Measurements from ENCODE around the gene ETV7.

The ETV7 gene

DNA sequence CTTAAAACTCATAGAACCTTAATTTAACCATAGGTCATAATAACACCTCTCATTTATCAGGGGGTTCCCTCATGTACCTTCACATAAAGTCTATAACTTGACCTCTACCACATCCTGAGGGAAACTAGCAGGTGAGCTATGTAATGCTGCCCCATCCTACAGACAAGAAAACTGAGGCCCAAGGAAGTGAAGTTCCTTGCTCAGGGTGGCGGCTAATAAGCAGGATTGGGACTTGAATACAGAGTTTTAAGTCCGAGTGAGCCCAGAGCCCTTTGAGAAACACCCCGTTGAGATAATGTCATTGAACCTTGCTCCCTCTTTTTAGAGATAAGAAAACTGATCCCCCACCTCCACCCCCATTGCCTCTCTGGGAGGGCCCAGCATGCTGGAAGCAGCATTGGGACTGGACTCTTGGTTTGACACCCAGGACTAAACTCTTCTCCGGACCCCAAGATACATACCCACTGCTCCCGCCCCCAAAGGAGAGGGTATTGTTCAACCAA lies 51.2 kb downstream of the ETV7 start:
- DNase-seq: no peak
- TF ChIP-seq, protein P1, sequence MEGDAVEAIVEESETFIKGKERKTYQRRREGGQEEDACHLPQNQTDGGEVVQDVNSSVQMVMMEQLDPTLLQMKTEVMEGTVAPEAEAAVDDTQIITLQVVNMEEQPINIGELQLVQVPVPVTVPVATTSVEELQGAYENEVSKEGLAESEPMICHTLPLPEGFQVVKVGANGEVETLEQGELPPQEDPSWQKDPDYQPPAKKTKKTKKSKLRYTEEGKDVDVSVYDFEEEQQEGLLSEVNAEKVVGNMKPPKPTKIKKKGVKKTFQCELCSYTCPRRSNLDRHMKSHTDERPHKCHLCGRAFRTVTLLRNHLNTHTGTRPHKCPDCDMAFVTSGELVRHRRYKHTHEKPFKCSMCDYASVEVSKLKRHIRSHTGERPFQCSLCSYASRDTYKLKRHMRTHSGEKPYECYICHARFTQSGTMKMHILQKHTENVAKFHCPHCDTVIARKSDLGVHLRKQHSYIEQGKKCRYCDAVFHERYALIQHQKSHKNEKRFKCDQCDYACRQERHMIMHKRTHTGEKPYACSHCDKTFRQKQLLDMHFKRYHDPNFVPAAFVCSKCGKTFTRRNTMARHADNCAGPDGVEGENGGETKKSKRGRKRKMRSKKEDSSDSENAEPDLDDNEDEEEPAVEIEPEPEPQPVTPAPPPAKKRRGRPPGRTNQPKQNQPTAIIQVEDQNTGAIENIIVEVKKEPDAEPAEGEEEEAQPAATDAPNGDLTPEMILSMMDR (IDR thresholded peaks at IDR 0.05; ENCODE audit: low read depth, low read length, missing control alignments): no peak
- H3K27me3 ChIP-seq (replicated peaks): peaks cover 39% of the 10 kb centered on the region
- H3K27ac ChIP-seq: no peak overlapping the region
- in situ Hi-C loops (cut with HindIII; ENCODE audit: low pct_ligation_motif_present, low sequenced_read_pairs): no loop called here
- H3K36me3 ChIP-seq (replicated peaks): no peaks in the 10 kb centered on the region
- no peak overlapping the region for H3K4me3 ChIP-seq (ENCODE audit: low read depth, low read length)

- H3K36me3 ChIP-seq (replicated peaks): no peaks in the 10 kb centered on the region
- H3K4me3 ChIP-seq (ENCODE audit: low read depth, low read length): no peak overlapping the region
- in situ Hi-C loops (cut with HindIII; ENCODE audit: low pct_ligation_motif_present, low sequenced_read_pairs): no loop called here
- H3K27ac ChIP-seq: no peak overlapping the region
- TF ChIP-seq, protein P1 (IDR thresholded peaks at IDR 0.05; ENCODE audit: low read depth, low read length, missing control alignments): no peak
- H3K27me3 ChIP-seq (replicated peaks): peaks cover 39% of the 10 kb centered on the region
- no peak for DNase-seq
These were observed 51.8 kb downstream of the ETV7 start for GRCh38 chr6:36335465-36336207.

- Histone ChIP-seq H3K27ac (no peak overlapping the region), H3K4me3 (ENCODE audit: low read depth, low read length) (no peak overlapping the region), H3K36me3 (replicated peaks) (no peaks in the 10 kb centered on the region), H3K27me3 (replicated peaks) (peaks cover 40% of the 10 kb centered on the region)
- TF ChIP-seq, protein P1 (IDR thresholded peaks at IDR 0.05; ENCODE audit: low read depth, low read length, missing control alignments): no peak
- no peak for DNase-seq
- in situ Hi-C loops (cut with HindIII; ENCODE audit: low pct_ligation_motif_present, low sequenced_read_pairs): no loop called here
These were observed 52.5 kb downstream of the ETV7 start for GRCh38 chr6:36334832-36335459.

- peaks cover 44% of the 10 kb centered on the region for H3K27me3 ChIP-seq (replicated peaks)
- TF ChIP-seq, protein P1 (IDR thresholded peaks at IDR 0.05; ENCODE audit: low read depth, low read length, missing control alignments): no peak
- H3K4me3 ChIP-seq (ENCODE audit: low read depth, low read length): no peak overlapping the region
- no peaks in the 10 kb centered on the region for H3K36me3 ChIP-seq (replicated peaks)
- no peak for DNase-seq
- H3K27ac ChIP-seq: no peak overlapping the region
- in situ Hi-C loops (cut with HindIII; ENCODE audit: low pct_ligation_motif_present, low sequenced_read_pairs): no loop called here
These were observed 53.3 kb downstream of the ETV7 start for GRCh38 chr6:36333931-36334725.

DNA sequence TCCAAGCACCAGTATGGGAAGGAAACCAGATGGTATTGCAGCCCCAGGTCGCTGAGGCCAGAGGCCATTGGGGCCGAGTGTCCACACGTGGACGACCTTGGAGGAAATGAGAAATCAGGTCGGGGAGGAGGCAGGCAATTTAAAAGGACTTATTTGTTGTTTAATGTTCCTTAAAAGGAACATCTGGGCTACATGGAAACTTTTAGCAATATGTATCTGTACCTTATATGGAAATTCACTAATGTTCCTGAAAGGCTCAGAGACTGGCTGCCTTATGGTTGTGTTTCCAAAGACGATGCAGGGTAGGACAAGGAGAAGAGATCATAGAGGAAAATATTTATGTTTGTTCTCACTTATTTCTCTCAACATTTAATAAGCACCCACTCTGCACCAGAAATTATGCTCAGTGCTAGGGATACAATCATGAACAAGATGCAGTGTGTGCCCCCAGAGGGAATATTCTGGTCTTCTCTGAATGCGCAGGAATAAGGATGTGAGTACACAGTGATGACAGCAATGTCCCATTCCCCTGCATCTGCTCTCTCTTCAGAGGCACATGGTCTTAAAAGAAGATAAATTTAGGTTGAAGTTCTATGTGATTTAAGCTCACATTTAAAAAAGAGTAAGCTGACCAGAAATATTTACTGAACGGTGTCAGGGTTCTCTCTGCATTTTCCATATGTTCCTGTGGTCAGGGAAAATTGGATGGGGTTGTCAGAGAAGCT lies 54.1 kb downstream of the ETV7 start:
- no peak for DNase-seq
- peaks cover 49% of the 10 kb centered on the region for H3K27me3 ChIP-seq (replicated peaks)
- no peaks in the 10 kb centered on the region for H3K36me3 ChIP-seq (replicated peaks)
- H3K27ac ChIP-seq: no peak overlapping the region
- in situ Hi-C loops (cut with HindIII; ENCODE audit: low pct_ligation_motif_present, low sequenced_read_pairs): no loop called here
- TF ChIP-seq, protein P1 (IDR thresholded peaks at IDR 0.05; ENCODE audit: low read depth, low read length, missing control alignments): no peak
- no peak overlapping the region for H3K4me3 ChIP-seq (ENCODE audit: low read depth, low read length)

Measured in brain microvascular endothelial cell (primary cell).